ENCODE data around the gene PNPLA7. TPM values are rescaled to one million over a fixed set of nuclear protein-coding genes. Genes with fewer than 3 reads are reported as not detected.
"Not testable (repeated sequence)": the region's sequence is repeated elsewhere in the genome, so short reads cannot be mapped to it uniquely, and the experiment has no call there.

PNPLA7 gene
- total and polyA plus RNA-seq, 5 donors, result 5.5 to 13.0 (median 7.6) TPM

- DNase-seq (no peak), ATAC-seq (no peak)
- Histone ChIP-seq H3K9me3 (ENCODE audit: control insufficient read depth, low read length) (no peaks in the 10 kb centered on the region), H3K4me3 (ENCODE audit: low read length) (no peak overlapping the region), H3K4me1 (ENCODE audit: control insufficient read depth, insufficient read depth, low read length) (no peaks in the 10 kb centered on the region), H3K27ac (ENCODE audit: low read length) (no peak overlapping the region), H3K27me3 (ENCODE audit: control insufficient read depth, insufficient read depth) (no peaks in the 10 kb centered on the region)
- WGBS, result 75% methylated on average over 7 of the region's 7 CpGs
- intact Hi-C loops (cut with DNase I), result no loop called here
These were observed 79.4 kb downstream of the PNPLA7 start for GRCh38 chr9:137470785-137471184.

- Histone ChIP-seq H3K4me3 (ENCODE audit: low read length) (no peak overlapping the region), H3K27ac (ENCODE audit: low read length) (no peak overlapping the region), H3K4me1 (ENCODE audit: control insufficient read depth, insufficient read depth, low read length) (no peaks in the 10 kb centered on the region), H3K27me3 (ENCODE audit: control insufficient read depth, insufficient read depth) (no peaks in the 10 kb centered on the region), H3K9me3 (ENCODE audit: control insufficient read depth, low read length) (no peaks in the 10 kb centered on the region)
- ATAC-seq (no peak), DNase-seq (peak in 1 of 3 donors; percentile 22)
- intact Hi-C loops (cut with DNase I), result no loop called here
- 97% methylated on average over 7 of the region's 7 CpGs for WGBS
These were observed 82.3 kb downstream of the PNPLA7 start for GRCh38 chr9:137467896-137468295.

GRCh38 chr9:137467161-137467581 is 83.0 kb downstream of the PNPLA7 start:
- peak in 2 of 3 donors; percentile 44 to 46 for DNase-seq
- Histone ChIP-seq H3K4me3 (ENCODE audit: low read length) (no peak overlapping the region), H3K27me3 (ENCODE audit: control insufficient read depth, insufficient read depth) (no peaks in the 10 kb centered on the region), H3K27ac (ENCODE audit: low read length) (no peak overlapping the region), H3K4me1 (ENCODE audit: control insufficient read depth, insufficient read depth, low read length) (no peaks in the 10 kb centered on the region), H3K9me3 (ENCODE audit: control insufficient read depth, low read length) (no peaks in the 10 kb centered on the region)
- no peak for ATAC-seq
- intact Hi-C loops (cut with DNase I), result no loop called here
- 93% methylated on average over 16 of the region's 16 CpGs for WGBS

- ATAC-seq; H3K9me3 ChIP-seq (ENCODE audit: control insufficient read depth, low read length); H3K4me3 ChIP-seq (ENCODE audit: low read length); H3K27ac ChIP-seq (ENCODE audit: low read length); intact Hi-C loops (cut with DNase I); H3K27me3 ChIP-seq (ENCODE audit: control insufficient read depth, insufficient read depth); H3K4me1 ChIP-seq (ENCODE audit: control insufficient read depth, insufficient read depth, low read length): not testable (repeated sequence)
- 92% methylated on average over 35 of the region's 35 CpGs for WGBS
- DNase-seq, result peak in 1 of 3 donors; percentile 46
These were observed 83.7 kb downstream of the PNPLA7 start for GRCh38 chr9:137466389-137467085.

DNA sequence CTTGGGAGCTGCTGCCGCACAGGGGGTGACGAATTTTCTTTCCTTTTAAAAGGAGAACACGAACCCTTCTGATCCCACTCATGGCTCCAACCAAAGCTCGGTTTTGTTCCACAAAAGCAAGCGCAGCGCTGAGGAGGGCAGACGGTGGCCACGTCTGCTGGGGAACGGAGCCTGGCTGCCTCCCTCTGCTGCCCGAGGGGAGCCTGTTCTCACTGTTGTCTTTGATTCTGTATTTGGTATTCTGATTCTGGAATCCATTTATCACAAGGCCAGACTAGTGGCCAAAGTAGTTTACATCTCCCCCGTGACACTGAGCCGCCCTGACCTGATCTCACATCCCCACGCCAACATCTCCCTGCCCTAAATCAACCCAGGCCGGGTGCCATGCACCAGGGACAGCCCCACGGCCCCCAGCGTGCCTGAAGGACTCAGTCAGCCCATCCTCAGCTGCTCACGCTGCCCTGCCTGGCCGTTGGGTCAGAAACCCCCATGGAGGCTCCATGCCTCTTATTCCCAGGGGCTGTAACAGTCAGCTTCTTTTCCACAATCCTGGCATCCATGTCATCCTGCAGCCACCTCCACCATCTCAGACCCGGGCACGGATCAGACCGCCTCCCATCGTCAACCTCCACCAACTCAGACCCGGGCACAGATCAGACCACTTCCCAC is 84.3 kb downstream of the PNPLA7 start:
- Histone ChIP-seq H3K4me3 (ENCODE audit: low read length) (no peak overlapping the region), H3K27me3 (ENCODE audit: control insufficient read depth, insufficient read depth) (no peaks in the 10 kb centered on the region), H3K9me3 (ENCODE audit: control insufficient read depth, low read length) (no peaks in the 10 kb centered on the region), H3K27ac (ENCODE audit: low read length) (no peak overlapping the region), H3K4me1 (ENCODE audit: control insufficient read depth, insufficient read depth, low read length) (no peaks in the 10 kb centered on the region)
- WGBS, result 87% methylated on average over 23 of the region's 23 CpGs
- DNase-seq (peak in 2 of 3 donors; percentile 22 to 25), ATAC-seq (no peak)
- intact Hi-C loops (cut with DNase I), result no loop called here

GRCh38 chr9:137465000-137465719 is 85.0 kb downstream of the PNPLA7 start:
- no peak overlapping the region for H3K27ac ChIP-seq (ENCODE audit: low read length)
- 92% methylated on average over 23 of the region's 23 CpGs for WGBS
- no peaks in the 10 kb centered on the region for H3K27me3 ChIP-seq (ENCODE audit: control insufficient read depth, insufficient read depth)
- H3K4me1 ChIP-seq (ENCODE audit: control insufficient read depth, insufficient read depth, low read length), result no peaks in the 10 kb centered on the region
- ATAC-seq (peak in 1 of 2 donors; percentile 3), DNase-seq (peak in 2 of 3 donors; percentile 42 to 59)
- intact Hi-C loops (cut with DNase I), result no loop called here
- H3K4me3 ChIP-seq (ENCODE audit: low read length), result no peak overlapping the region
- H3K9me3 ChIP-seq (ENCODE audit: control insufficient read depth, low read length), result no peaks in the 10 kb centered on the region

GRCh38 chr9:137464291-137464999 is 85.8 kb downstream of the PNPLA7 start:
- H3K27me3 ChIP-seq (ENCODE audit: control insufficient read depth, insufficient read depth), result no peaks in the 10 kb centered on the region
- ATAC-seq (no peak), DNase-seq (peak in 2 of 3 donors; percentile 48 to 54)
- H3K4me1 ChIP-seq (ENCODE audit: control insufficient read depth, insufficient read depth, low read length), result no peaks in the 10 kb centered on the region
- H3K4me3 ChIP-seq (ENCODE audit: low read length), result no peak overlapping the region
- H3K27ac ChIP-seq (ENCODE audit: low read length), result no peak overlapping the region
- H3K9me3 ChIP-seq (ENCODE audit: control insufficient read depth, low read length), result no peaks in the 10 kb centered on the region
- 94% methylated on average over 28 of the region's 28 CpGs for WGBS
- intact Hi-C loops (cut with DNase I), result no loop called here

GRCh38 chr9:137463931-137464290 is 86.3 kb downstream of the PNPLA7 start:
- Histone ChIP-seq H3K4me3 (ENCODE audit: low read length) (no peak overlapping the region), H3K4me1 (ENCODE audit: control insufficient read depth, insufficient read depth, low read length) (no peaks in the 10 kb centered on the region), H3K27me3 (ENCODE audit: control insufficient read depth, insufficient read depth) (no peaks in the 10 kb centered on the region), H3K27ac (ENCODE audit: low read length) (no peak overlapping the region), H3K9me3 (ENCODE audit: control insufficient read depth, low read length) (no peaks in the 10 kb centered on the region)
- peak in 2 of 3 donors; percentile 37 to 48 for DNase-seq
- intact Hi-C loops (cut with DNase I), result no loop called here
- 96% methylated on average over 18 of the region's 18 CpGs for WGBS
- ATAC-seq, result no peak

- ATAC-seq (no peak), DNase-seq (peak; percentile 10 to 50 (median 48))
- no peak overlapping the region for H3K27ac ChIP-seq (ENCODE audit: low read length)
- H3K4me3 ChIP-seq (ENCODE audit: low read length), result no peak overlapping the region
- no peaks in the 10 kb centered on the region for H3K9me3 ChIP-seq (ENCODE audit: control insufficient read depth, low read length)
- WGBS, result 93% methylated on average over 30 of the region's 30 CpGs
- intact Hi-C loops (cut with DNase I), result no loop called here
- H3K4me1 ChIP-seq (ENCODE audit: control insufficient read depth, insufficient read depth, low read length), result no peaks in the 10 kb centered on the region
- no peaks in the 10 kb centered on the region for H3K27me3 ChIP-seq (ENCODE audit: control insufficient read depth, insufficient read depth)
These were observed 86.9 kb downstream of the PNPLA7 start for GRCh38 chr9:137462986-137463930.

DNA sequence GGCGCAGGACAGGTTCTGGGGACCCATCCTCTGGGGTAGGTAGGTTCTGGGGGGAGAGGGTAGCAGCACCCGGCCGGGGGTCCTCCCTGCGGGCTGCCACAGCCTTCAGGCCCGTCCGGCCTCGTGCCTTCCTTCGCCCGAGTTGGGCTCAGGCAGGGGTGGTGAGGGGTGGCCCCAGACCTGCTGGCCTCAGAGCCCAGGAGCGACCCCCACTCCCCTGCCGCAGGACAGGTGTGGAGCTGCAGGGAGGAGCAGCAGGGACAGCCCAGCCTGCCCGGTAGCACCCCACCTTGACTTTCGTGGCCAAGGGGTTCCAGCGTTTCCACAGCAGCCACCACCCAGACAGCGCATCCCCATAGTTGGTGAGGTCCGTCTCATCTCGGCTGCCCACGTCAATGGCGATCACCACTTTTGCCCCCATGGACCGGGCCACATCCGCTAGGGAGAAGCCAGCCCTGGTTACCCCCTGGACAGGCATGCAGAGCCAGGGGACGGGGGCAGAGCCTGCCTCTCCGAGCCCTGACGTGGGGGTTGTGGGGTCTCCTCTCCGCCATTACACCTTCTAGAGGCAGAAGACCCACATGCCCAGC is 87.7 kb downstream of the PNPLA7 start:
- no peak for ATAC-seq
- intact Hi-C loops (cut with DNase I), result no loop called here
- Histone ChIP-seq H3K27me3 (ENCODE audit: control insufficient read depth, insufficient read depth) (no peaks in the 10 kb centered on the region), H3K9me3 (ENCODE audit: control insufficient read depth, low read length) (no peaks in the 10 kb centered on the region), H3K27ac (ENCODE audit: low read length) (no peak overlapping the region), H3K4me1 (ENCODE audit: control insufficient read depth, insufficient read depth, low read length) (no peaks in the 10 kb centered on the region), H3K4me3 (ENCODE audit: low read length) (no peak overlapping the region)
- 97% methylated on average over 25 of the region's 25 CpGs for WGBS
- DNase-seq, result peak; percentile 7 to 45 (median 24)
